Thyroid gland (tissue), 4 donors: Measurements from ENCODE around the gene LRRC47. TPM values are rescaled to one million over a fixed set of nuclear protein-coding genes. Genes with fewer than 3 reads are reported as not detected.
A peak's percentile ranks its signal among the peaks of the same experiment; 100 is the strongest.

Experiments used
- DNase-seq, 2 donors: peaks; one replicate each; pipeline ENCODE4 v3.0.0-alpha.2; 2019
- H3K27ac ChIP-seq, 3 donors: fragments of 200-600 bp; sonication (generic); 1 replicate in 2 of 3; 2 replicates in 1 of 3; pipeline ENCODE4 v1.5.1; 2016 to 2019; ENCODE audit warnings: mild to moderate bottlenecking in 1 of 3, moderate library complexity in 1 of 3
- H3K27me3 ChIP-seq: fragments of 200-600 bp; sonication (generic); one replicate; pipeline ENCODE4 v1.5.1; 2019
- H3K36me3 ChIP-seq, 2 donors: fragments of 200-600 bp; sonication (generic); one replicate each; pipeline ENCODE4 v1.5.1; 2016 to 2019
- H3K4me1 ChIP-seq, 2 donors: fragments of 200-600 bp; sonication (generic); one replicate each; pipeline ENCODE4 v1.5.1; 2017 to 2019
- H3K4me3 ChIP-seq, 3 donors: fragments of 200-600 bp; sonication (generic); replicated peaks in 1 of 3; 1 replicate in 2 of 3; 2 replicates in 1 of 3; pipeline ENCODE4 v1.5.1; 2016; ENCODE audit warnings: mild to moderate bottlenecking in 1 of 3
- H3K9me3 ChIP-seq: fragments of 200-600 bp; sonication (generic); one replicate; pipeline ENCODE4 v1.5.1; 2017
- CTCF ChIP-seq, 6 experiments: fragments of 200-600 bp in 3 of 6; fragments of 450-650 bp in 3 of 6; sonication (generic) in 3 of 6; IDR thresholded peaks; one replicate each; pipeline ENCODE4 v1.5.1; 2016 to 2019; ENCODE audit warnings: antibody characterized with exemption in 6 of 6, mild to moderate bottlenecking in 2 of 6, inconsistent platforms in 1 of 6, moderate library complexity in 1 of 6
- POLR2A ChIP-seq, 2 donors: fragments of 450-650 bp; IDR thresholded peaks; one replicate each; pipeline ENCODE4 v1.6.1; 2017; ENCODE audit warnings: antibody characterized with exemption in 2 of 2, mild to moderate bottlenecking in 2 of 2, moderate library complexity in 1 of 2
- WGBS, 2 donors: methylation state at CpG; one replicate each; pipeline ENCODE4 v1.1.5; 2017; 5-methylcytosine and 5-hydroxymethylcytosine counted together
- intact Hi-C: fragments of 100-400 bp; cut with DNase I; formaldehyde crosslinking; loops from one replicate; pipeline ENCODE4 v1.15.1; 2023
- total RNA-seq, 4 donors: library from RNA; depleted of rRNA; stranded (reverse); fragments of >200 nt; gene quantifications; one replicate each; pipeline ENCODE4 v1.2.3, GENCODE V29; 2016

Gene LRRC47
- total RNA-seq, 4 donors from 2014 or later = 38.7 to 45.2 (median 43.7) TPM

GRCh38 chr1:3733094-3733882 lies 63.0 kb downstream of the LRRC47 start:
- Histone ChIP-seq H3K36me3 (peaks cover 2 to 3% of the 10 kb centered on the region in 2 donors), H3K9me3 (no peaks in the 10 kb centered on the region), H3K4me3 (no peak overlapping the region), H3K27me3 (no peaks in the 10 kb centered on the region), H3K27ac (no peak overlapping the region), H3K4me1 (peaks cover 18 to 38% of the 10 kb centered on the region in 2 donors)
- intact Hi-C loops = no loop called here
- TF ChIP-seq POLR2A (IDR thresholded peaks at IDR 0.05) (no peak), CTCF (IDR thresholded peaks at IDR 0.05) (no peak)
- 85% methylated on average over 12 to 23 of the region's 29 CpGs for WGBS, 2 donors
- no peak for DNase-seq

- DNase-seq = no peak
- WGBS, 2 donors = 51 to 55% methylated on average over 22 to 32 of the region's 37 CpGs
- Histone ChIP-seq H3K4me3 (no peak overlapping the region), H3K36me3 (no peaks in the 10 kb centered on the region), H3K9me3 (no peaks in the 10 kb centered on the region), H3K4me1 (peaks cover 18 to 38% of the 10 kb centered on the region in 2 donors), H3K27me3 (no peaks in the 10 kb centered on the region), H3K27ac (no peak overlapping the region)
- no peak for TF ChIP-seq POLR2A (IDR thresholded peaks at IDR 0.05)
- TF ChIP-seq CTCF (IDR thresholded peaks at IDR 0.05) = no peak
- intact Hi-C loops = no loop called here
These were observed 63.7 kb downstream of the LRRC47 start for GRCh38 chr1:3732434-3733093.

GRCh38 chr1:3731583-3732433 lies 64.5 kb downstream of the LRRC47 start:
- TF ChIP-seq CTCF (IDR thresholded peaks at IDR 0.05) (no peak), POLR2A (IDR thresholded peaks at IDR 0.05) (no peak)
- 70 to 77% methylated on average over 6 to 25 of the region's 25 CpGs for WGBS, 2 donors
- no peak for DNase-seq
- H3K27ac ChIP-seq = no peak overlapping the region
- peaks cover 15 to 33% of the 10 kb centered on the region in 2 donors for H3K4me1 ChIP-seq
- no peaks in the 10 kb centered on the region for H3K9me3 ChIP-seq
- intact Hi-C loops = no loop called here
- no peaks in the 10 kb centered on the region for H3K36me3 ChIP-seq
- no peak overlapping the region for H3K4me3 ChIP-seq
- no peaks in the 10 kb centered on the region for H3K27me3 ChIP-seq

- 46% methylated on average over 10 of the region's 25 CpGs; no CpG with 5 or more reads in 1 of the 2 donors for WGBS, 2 donors
- TF ChIP-seq CTCF (IDR thresholded peaks at IDR 0.05) (no peak), POLR2A (IDR thresholded peaks at IDR 0.05) (no peak)
- Histone ChIP-seq H3K4me1 (peaks cover 3 to 22% of the 10 kb centered on the region in 2 donors), H3K27me3 (no peaks in the 10 kb centered on the region), H3K4me3 (no peak overlapping the region), H3K36me3 (no peaks in the 10 kb centered on the region), H3K9me3 (no peaks in the 10 kb centered on the region), H3K27ac (no peak overlapping the region)
- DNase-seq = peak in 1 of 2 donors; percentile 43
- intact Hi-C loops = no loop called here
These were observed 65.6 kb downstream of the LRRC47 start for GRCh38 chr1:3730543-3731247.
